GM12891 (cell line): ENCODE data around the gene GBX2.

Source experiments
- PAX5 ChIP-seq: IDR thresholded peaks from 2 replicates; pipeline ENCODE4 v1.6.1; 2011; ENCODE audit warnings: low read length, moderate library complexity, mild to moderate bottlenecking; ENCODE audit not compliant: insufficient read depth, severe bottlenecking
- POLR2A ChIP-seq: IDR thresholded peaks from 2 replicates; pipeline ENCODE4 v1.6.1; 2011; ENCODE audit warnings: low read depth, low read length, control low read depth
- POLR2AphosphoS5 ChIP-seq: IDR thresholded peaks from 2 replicates; pipeline ENCODE4 v1.6.1; 2011; ENCODE audit warnings: low read depth, low read length, control low read depth
- SPI1 ChIP-seq: IDR thresholded peaks from 2 replicates; pipeline ENCODE4 v1.6.1; 2011; ENCODE audit warnings: low read depth, low read length, control low read depth
- TAF1 ChIP-seq: IDR thresholded peaks from 2 replicates; pipeline ENCODE4 v1.6.1; 2011; ENCODE audit warnings: low read depth, low read length, control low read depth

- TF ChIP-seq POLR2A, result no peak
- no peak for TF ChIP-seq POLR2AphosphoS5
- TF ChIP-seq TAF1, result no peak
- no peak for TF ChIP-seq SPI1
- TF ChIP-seq PAX5, result no peak
Measured at GRCh38 chr2:236177967-236178889, 10.0 kb upstream of the GBX2 start.
